ENCODE data around the gene SLC25A48. TPM values are rescaled to one million over a fixed set of nuclear protein-coding genes. Genes with fewer than 3 reads are reported as not detected.
"Not testable (repeated sequence)": the region's sequence is repeated elsewhere in the genome, so short reads cannot be mapped to it uniquely, and the experiment has no call there.

The SLC25A48 gene
- total RNA-seq, 2 experiments from 2014 or later = not detected

DNA sequence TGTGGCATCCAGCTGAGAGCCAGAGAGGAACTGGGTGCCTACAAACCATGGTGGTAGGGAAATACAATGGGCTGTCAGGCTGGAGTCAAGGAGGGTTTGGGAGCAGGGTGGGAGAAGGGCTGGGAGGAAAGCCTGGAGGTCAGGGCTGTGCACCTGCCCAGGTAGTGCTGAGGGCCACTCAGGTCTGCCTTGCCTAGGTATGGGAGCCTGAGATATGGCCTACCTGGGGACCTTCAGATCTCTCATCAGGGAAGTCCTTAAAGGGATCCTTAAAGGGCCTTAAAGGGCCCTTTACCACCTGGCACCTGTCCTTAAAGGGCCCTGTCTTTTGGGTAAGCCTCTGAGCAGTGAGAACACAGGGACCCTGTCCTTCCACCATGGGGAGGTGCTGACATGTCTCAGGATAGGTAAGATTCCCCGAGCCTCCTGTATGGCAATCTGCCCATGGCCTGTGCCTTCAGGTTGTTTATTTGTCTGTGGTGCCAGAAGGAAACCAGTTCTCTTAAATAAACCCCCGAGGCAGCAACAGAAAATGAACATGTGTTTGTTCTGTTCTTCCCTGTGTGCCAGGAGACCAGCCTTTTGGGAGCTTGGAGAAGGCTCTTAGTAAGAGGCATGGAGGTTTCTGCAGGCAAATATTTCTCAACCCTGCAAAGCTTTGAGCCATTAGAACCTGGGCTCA is 23.3 kb downstream of the SLC25A48 start:
- no peaks in the 10 kb centered on the region for H3K4me1 ChIP-seq (ENCODE audit: insufficient read depth, low read length, poor library complexity, severe bottlenecking)
- TF ChIP-seq EZH2phosphoT487 (IDR thresholded peaks at IDR 0.05; ENCODE audit: borderline replicate concordance, low read depth, low read length) = no peak
- TF ChIP-seq, protein P1, sequence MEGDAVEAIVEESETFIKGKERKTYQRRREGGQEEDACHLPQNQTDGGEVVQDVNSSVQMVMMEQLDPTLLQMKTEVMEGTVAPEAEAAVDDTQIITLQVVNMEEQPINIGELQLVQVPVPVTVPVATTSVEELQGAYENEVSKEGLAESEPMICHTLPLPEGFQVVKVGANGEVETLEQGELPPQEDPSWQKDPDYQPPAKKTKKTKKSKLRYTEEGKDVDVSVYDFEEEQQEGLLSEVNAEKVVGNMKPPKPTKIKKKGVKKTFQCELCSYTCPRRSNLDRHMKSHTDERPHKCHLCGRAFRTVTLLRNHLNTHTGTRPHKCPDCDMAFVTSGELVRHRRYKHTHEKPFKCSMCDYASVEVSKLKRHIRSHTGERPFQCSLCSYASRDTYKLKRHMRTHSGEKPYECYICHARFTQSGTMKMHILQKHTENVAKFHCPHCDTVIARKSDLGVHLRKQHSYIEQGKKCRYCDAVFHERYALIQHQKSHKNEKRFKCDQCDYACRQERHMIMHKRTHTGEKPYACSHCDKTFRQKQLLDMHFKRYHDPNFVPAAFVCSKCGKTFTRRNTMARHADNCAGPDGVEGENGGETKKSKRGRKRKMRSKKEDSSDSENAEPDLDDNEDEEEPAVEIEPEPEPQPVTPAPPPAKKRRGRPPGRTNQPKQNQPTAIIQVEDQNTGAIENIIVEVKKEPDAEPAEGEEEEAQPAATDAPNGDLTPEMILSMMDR (conservative IDR thresholded peaks at IDR 0.05; ENCODE audit: low read length) = no peak
- CTCF ChIA-PET (ENCODE audit: unreplicated experiment) = interaction anchor here (0.6 kb wide), 1 partner anchor 305 kb away, joined by 3 read pairs; no protein-coding TSS in a partner anchor

DNA sequence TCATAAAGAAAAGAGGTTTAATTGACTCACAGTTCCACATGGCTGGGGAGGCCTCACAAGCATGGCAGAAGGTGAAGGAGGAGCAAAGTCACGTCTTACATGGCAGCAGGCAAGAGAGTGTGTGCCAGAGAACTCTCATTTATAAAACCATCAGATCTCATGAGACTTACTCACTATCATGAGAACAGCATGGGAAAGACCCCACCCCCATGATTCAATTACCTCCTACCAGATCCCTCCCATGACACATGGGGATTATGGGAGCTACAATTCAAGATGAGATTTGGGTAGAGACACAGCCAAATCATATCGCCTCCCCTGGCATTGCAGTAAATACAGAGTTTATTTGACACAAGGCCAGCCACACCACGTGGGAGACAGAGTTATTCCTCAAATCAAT is 24.7 kb downstream of the SLC25A48 start:
- H4K20me1 ChIP-seq (ENCODE audit: insufficient read depth, low read length); CTCF ChIA-PET (ENCODE audit: unreplicated experiment); BruUV-seq (replicated peaks); H3K4me1 ChIP-seq (ENCODE audit: insufficient read depth, low read length, poor library complexity, severe bottlenecking); H3K4me3 ChIP-seq (ENCODE audit: low read depth, low read length, poor library complexity, severe bottlenecking); DNase-seq (ENCODE audit: low spot score); H3K79me2 ChIP-seq (ENCODE audit: insufficient read depth, low read depth, low read length); intact Hi-C loops (cut with micrococcal nuclease; ENCODE audit: unreplicated experiment); H3K36me3 ChIP-seq (ENCODE audit: insufficient read depth, low read length); H3K9me2 ChIP-seq (ENCODE audit: insufficient read depth, low read length); POLR2A ChIA-PET; H3K9me3 ChIP-seq (ENCODE audit: low read length); H3K27ac ChIP-seq (ENCODE audit: low read depth, low read length, poor library complexity, severe bottlenecking); H3K4me2 ChIP-seq (ENCODE audit: low read length); H2AFZ ChIP-seq (ENCODE audit: low read length): not testable (repeated sequence)

More for the DNA sequence above, 23.3 kb downstream of the SLC25A48 start:
- no peak overlapping the region for H2AFZ ChIP-seq (ENCODE audit: low read length)
- H3K4me3 ChIP-seq (ENCODE audit: low read depth, low read length, poor library complexity, severe bottlenecking) = no peak overlapping the region
- H3K36me3 ChIP-seq (ENCODE audit: insufficient read depth, low read length) = no peaks in the 10 kb centered on the region
- no peaks in the 10 kb centered on the region for H4K20me1 ChIP-seq (ENCODE audit: insufficient read depth, low read length)
- intact Hi-C loops (cut with micrococcal nuclease; ENCODE audit: unreplicated experiment) = no loop called here
- no peak overlapping the region for H3K27ac ChIP-seq (ENCODE audit: low read depth, low read length, poor library complexity, severe bottlenecking)
- POLR2A ChIA-PET = no interaction called here
- H3K4me2 ChIP-seq (ENCODE audit: low read length) = no peak overlapping the region
- no TSS peak for BruUV-seq (replicated peaks)
- H3K79me2 ChIP-seq (ENCODE audit: insufficient read depth, low read depth, low read length) = no peaks in the 10 kb centered on the region
- no peaks in the 10 kb centered on the region for H3K9me2 ChIP-seq (ENCODE audit: insufficient read depth, low read length)
- DNase-seq (ENCODE audit: low spot score) = no peak
- no peaks in the 10 kb centered on the region for H3K9me3 ChIP-seq (ENCODE audit: low read length)

DNA sequence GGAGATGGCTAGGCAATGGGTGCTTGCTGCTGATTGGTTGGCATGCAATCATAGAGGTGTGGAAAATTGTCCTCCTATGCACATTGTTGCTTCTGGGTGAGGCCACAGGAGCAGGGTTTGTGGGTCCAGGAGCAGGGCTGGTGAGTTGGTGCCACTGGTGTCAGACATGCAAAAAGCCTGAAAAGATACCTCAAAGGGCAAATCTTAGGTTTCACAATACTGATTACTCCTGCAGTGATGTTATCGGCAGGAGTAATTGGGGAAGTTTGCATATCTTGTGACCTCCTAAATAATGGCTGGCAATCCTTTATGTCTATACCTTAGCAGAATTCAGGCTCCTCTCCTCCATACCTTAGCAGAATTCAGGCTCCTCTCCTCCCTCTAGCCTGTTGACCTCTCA is 25.2 kb downstream of the SLC25A48 start:
- CTCF ChIA-PET (ENCODE audit: unreplicated experiment) = no interaction called here
- intact Hi-C loops (cut with micrococcal nuclease; ENCODE audit: unreplicated experiment) = no loop called here
- H3K36me3 ChIP-seq (ENCODE audit: insufficient read depth, low read length) = no peaks in the 10 kb centered on the region
- H3K9me3 ChIP-seq (ENCODE audit: low read length) = no peaks in the 10 kb centered on the region
- no peak overlapping the region for H2AFZ ChIP-seq (ENCODE audit: low read length)
- H4K20me1 ChIP-seq (ENCODE audit: insufficient read depth, low read length) = no peaks in the 10 kb centered on the region
- BruUV-seq (replicated peaks) = no TSS peak
- no peaks in the 10 kb centered on the region for H3K9me2 ChIP-seq (ENCODE audit: insufficient read depth, low read length)
- H3K27ac ChIP-seq (ENCODE audit: low read depth, low read length, poor library complexity, severe bottlenecking) = no peak overlapping the region
- POLR2A ChIA-PET = no interaction called here
- H3K4me1 ChIP-seq (ENCODE audit: insufficient read depth, low read length, poor library complexity, severe bottlenecking) = no peaks in the 10 kb centered on the region
- no peaks in the 10 kb centered on the region for H3K79me2 ChIP-seq (ENCODE audit: insufficient read depth, low read depth, low read length)
- no peak overlapping the region for H3K4me3 ChIP-seq (ENCODE audit: low read depth, low read length, poor library complexity, severe bottlenecking)
- no peak overlapping the region for H3K4me2 ChIP-seq (ENCODE audit: low read length)
- no peak for DNase-seq (ENCODE audit: low spot score)
- TF ChIP-seq EZH2phosphoT487 (IDR thresholded peaks at IDR 0.05; ENCODE audit: borderline replicate concordance, low read depth, low read length) = no peak
- TF ChIP-seq, protein P1 (conservative IDR thresholded peaks at IDR 0.05; ENCODE audit: low read length) = no peak

Data from OCI-LY7 (cell line).